Upper lobe of right lung (tissue), 1 donor: ENCODE measurements around the gene SFMBT1. TPM values are rescaled to one million over a fixed set of nuclear protein-coding genes. Genes with fewer than 3 reads are reported as not detected.

ENCODE experiments used
- ATAC-seq: fragments of 200-7000 bp; cut with Tn5 transposase; one replicate; pipeline ENCODE4 v1.9.1; 2020; ENCODE audit warnings: mild to moderate bottlenecking, moderate library complexity
- DNase-seq: peaks from one replicate; pipeline ENCODE4 v3.0.0-alpha.2; 2020
- H3K27ac ChIP-seq: fragments of 200-600 bp; one replicate; pipeline ENCODE4 v1.8.0; 2022
- H3K27me3 ChIP-seq: fragments of 200-600 bp; one replicate; pipeline ENCODE4 v1.8.0; 2022; ENCODE audit warnings: mild to moderate bottlenecking
- H3K36me3 ChIP-seq: fragments of 200-600 bp; one replicate; pipeline ENCODE4 v1.8.0; 2022
- H3K4me1 ChIP-seq: fragments of 200-600 bp; one replicate; pipeline ENCODE4 v1.8.0; 2022
- H3K4me3 ChIP-seq: fragments of 200-600 bp; one replicate; pipeline ENCODE4 v1.8.0; 2022; ENCODE audit warnings: mild to moderate bottlenecking
- H3K9me3 ChIP-seq: fragments of 200-600 bp; one replicate; pipeline ENCODE4 v1.8.0; 2022
- CTCF ChIP-seq: fragments of 200-600 bp; IDR thresholded peaks from one replicate; pipeline ENCODE4 v1.8.0; 2022; ENCODE audit warnings: antibody characterized with exemption
- intact Hi-C: fragments of 100-400 bp; cut with DNase I; formaldehyde crosslinking; loops from one replicate; pipeline ENCODE4 v1.11.0; 2022
- total RNA-seq: library from RNA; stranded (reverse); fragmentation: NEBNext Ultra II Directional; extraction: Animal tissue kit (Norgen Biotek cat#: 25700); gene quantifications from one replicate; pipeline ENCODE4 v1.2.1, GENCODE V29; 2021
- donor health status: DM: no; HTN: yes; CAD: no; lungs with severe emphysema.

SFMBT1 gene
- total RNA-seq, 1 donor from 2014 or later: 17.2 TPM

DNA sequence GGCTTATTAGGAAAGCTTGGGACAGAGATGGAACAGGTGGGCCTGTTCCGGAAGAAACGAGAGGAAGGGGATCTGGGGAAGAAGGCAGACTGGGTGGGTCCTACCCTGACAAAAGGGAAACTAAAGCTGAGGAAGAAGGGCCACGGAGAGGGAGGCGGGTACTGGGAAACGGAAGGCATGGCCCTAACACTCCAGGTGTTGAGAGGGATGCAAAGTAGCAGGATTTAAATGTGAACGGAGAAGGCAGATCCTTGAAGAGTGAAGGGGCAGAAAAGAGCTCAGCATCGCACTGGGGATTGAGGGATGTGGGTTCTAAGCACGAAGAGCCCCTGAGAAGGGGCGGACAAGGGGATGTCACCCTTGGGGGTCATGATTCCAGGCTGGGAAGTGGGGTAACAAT lies 149.3 kb downstream of the SFMBT1 start:
- H3K4me1 ChIP-seq: peaks cover 52% of the 10 kb centered on the region
- ATAC-seq (peak; percentile 19), DNase-seq (no peak)
- no peak for TF ChIP-seq CTCF
- no peaks in the 10 kb centered on the region for H3K27me3 ChIP-seq
- H3K9me3 ChIP-seq: no peaks in the 10 kb centered on the region
- intact Hi-C loops: no loop called here
- H3K4me3 ChIP-seq: peak overlapping the region; percentile 90
- peak overlapping the region; percentile 70 for H3K27ac ChIP-seq
- H3K36me3 ChIP-seq: no peaks in the 10 kb centered on the region

- Histone ChIP-seq H3K27me3 (no peaks in the 10 kb centered on the region), H3K36me3 (no peaks in the 10 kb centered on the region), H3K27ac (peak overlapping the region; percentile 70), H3K4me3 (peak overlapping the region; percentile 90), H3K9me3 (no peaks in the 10 kb centered on the region), H3K4me1 (peaks cover 57% of the 10 kb centered on the region)
- intact Hi-C loops: no loop called here
- ATAC-seq (no peak), DNase-seq (no peak)
- no peak for TF ChIP-seq CTCF
Measured at GRCh38 chr3:52896151-52896550, 149.7 kb downstream of the SFMBT1 start.

DNA sequence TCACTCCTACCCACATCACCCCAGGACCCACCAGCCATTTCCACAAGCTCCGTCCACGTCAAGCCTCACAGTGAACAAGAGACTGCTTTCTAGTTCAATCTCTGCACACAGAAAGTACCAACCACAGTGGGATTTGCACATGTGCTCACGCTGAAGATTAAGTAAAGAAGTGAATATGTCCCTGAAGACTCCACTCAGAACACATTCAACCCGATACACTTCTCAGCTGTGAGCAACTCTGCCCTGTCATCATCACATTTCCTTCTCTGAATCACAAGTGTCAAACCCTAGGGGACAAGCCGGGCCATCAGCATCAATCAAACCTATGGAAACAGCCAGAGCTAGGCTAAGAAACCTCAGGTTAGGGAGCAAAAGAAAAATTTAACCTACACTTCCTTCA lies 150.5 kb downstream of the SFMBT1 start:
- H3K27ac ChIP-seq: no peak overlapping the region
- no peak for TF ChIP-seq CTCF
- H3K27me3 ChIP-seq: no peaks in the 10 kb centered on the region
- intact Hi-C loops: no loop called here
- DNase-seq: no peak
- no peak for ATAC-seq
- no peak overlapping the region for H3K4me3 ChIP-seq
- no peaks in the 10 kb centered on the region for H3K36me3 ChIP-seq
- no peaks in the 10 kb centered on the region for H3K9me3 ChIP-seq
- peaks cover 64% of the 10 kb centered on the region for H3K4me1 ChIP-seq

DNA sequence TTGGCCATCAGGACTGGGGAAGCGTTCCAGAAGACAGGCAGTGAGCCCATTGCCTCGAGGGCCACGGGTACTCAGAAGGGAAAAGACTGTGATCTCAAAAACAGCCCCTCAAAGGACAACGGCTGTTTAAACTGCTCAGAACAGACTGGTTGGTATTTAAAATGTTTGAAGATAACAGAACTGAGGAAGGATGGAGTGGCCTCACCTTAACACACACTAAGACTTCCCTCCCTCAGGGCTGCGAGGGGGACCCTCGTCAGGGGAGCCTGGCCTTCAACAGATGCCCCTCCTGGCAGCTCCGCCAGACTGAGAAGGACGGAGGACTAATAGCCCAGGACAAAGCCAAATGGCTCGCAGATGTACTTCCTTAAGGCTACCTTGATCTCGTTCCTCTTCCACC lies 151.1 kb downstream of the SFMBT1 start:
- H3K9me3 ChIP-seq: no peaks in the 10 kb centered on the region
- no peaks in the 10 kb centered on the region for H3K36me3 ChIP-seq
- DNase-seq: no peak
- no peaks in the 10 kb centered on the region for H3K27me3 ChIP-seq
- ATAC-seq: no peak
- intact Hi-C loops: no loop called here
- H3K4me3 ChIP-seq: no peak overlapping the region
- H3K4me1 ChIP-seq: peaks cover 70% of the 10 kb centered on the region
- TF ChIP-seq CTCF: no peak
- H3K27ac ChIP-seq: peak overlapping the region; percentile 5

DNA sequence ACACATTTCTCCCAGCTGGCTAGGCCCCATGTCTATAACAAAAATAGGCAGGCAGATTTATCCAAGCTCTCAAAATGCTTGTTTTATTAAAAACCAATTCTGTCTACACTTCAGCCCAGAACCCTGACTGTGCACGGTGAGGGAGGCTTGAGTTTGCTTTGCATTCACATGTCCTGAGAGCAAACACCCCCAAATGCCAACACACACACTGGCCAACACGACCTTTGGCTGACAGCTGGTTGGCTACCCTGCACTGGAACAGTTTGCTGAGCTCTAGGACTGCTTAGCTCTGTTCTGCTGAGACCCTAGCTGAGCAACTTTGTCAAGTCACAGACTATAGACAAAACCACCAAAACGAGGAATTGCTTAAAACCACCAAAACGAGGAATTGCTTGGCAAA lies 152.2 kb downstream of the SFMBT1 start:
- intact Hi-C loops: no loop called here
- Histone ChIP-seq H3K27me3 (no peaks in the 10 kb centered on the region), H3K36me3 (no peaks in the 10 kb centered on the region), H3K9me3 (no peaks in the 10 kb centered on the region), H3K4me3 (no peak overlapping the region), H3K4me1 (peaks cover 70% of the 10 kb centered on the region), H3K27ac (peak overlapping the region; percentile 38)
- ATAC-seq (no peak), DNase-seq (no peak)
- TF ChIP-seq CTCF: no peak

GRCh38 chr3:52892625-52893311 lies 153.1 kb downstream of the SFMBT1 start:
- no peak for ATAC-seq
- Histone ChIP-seq H3K9me3 (no peaks in the 10 kb centered on the region), H3K27ac (peak overlapping the region; percentile 38), H3K36me3 (no peaks in the 10 kb centered on the region), H3K4me3 (peak overlapping the region; percentile 29), H3K27me3 (no peaks in the 10 kb centered on the region), H3K4me1 (peaks cover 67% of the 10 kb centered on the region)
- intact Hi-C loops: no loop called here
- TF ChIP-seq CTCF: no peak
- DNase-seq: no peak
